ENCODE data around the gene PIP4K2A. TPM values are rescaled to one million over a fixed set of nuclear protein-coding genes. Genes with fewer than 3 reads are reported as not detected.
A peak's percentile ranks its signal among the peaks of the same experiment; 100 is the strongest.

The PIP4K2A gene
- total RNA-seq, 4 donors from 2014 or later, result 6.8 to 34.7 (median 15.4) TPM

- DNase-seq, result no peak
- no peak overlapping the region for H3K27ac ChIP-seq
- TF ChIP-seq, protein P1, sequence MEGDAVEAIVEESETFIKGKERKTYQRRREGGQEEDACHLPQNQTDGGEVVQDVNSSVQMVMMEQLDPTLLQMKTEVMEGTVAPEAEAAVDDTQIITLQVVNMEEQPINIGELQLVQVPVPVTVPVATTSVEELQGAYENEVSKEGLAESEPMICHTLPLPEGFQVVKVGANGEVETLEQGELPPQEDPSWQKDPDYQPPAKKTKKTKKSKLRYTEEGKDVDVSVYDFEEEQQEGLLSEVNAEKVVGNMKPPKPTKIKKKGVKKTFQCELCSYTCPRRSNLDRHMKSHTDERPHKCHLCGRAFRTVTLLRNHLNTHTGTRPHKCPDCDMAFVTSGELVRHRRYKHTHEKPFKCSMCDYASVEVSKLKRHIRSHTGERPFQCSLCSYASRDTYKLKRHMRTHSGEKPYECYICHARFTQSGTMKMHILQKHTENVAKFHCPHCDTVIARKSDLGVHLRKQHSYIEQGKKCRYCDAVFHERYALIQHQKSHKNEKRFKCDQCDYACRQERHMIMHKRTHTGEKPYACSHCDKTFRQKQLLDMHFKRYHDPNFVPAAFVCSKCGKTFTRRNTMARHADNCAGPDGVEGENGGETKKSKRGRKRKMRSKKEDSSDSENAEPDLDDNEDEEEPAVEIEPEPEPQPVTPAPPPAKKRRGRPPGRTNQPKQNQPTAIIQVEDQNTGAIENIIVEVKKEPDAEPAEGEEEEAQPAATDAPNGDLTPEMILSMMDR (IDR thresholded peaks at IDR 0.05), result no peak
- TF ChIP-seq POLR2A (IDR thresholded peaks at IDR 0.05), result no peak
- no peaks in the 10 kb centered on the region for H3K27me3 ChIP-seq
- H3K36me3 ChIP-seq, result no peaks in the 10 kb centered on the region
- no peak overlapping the region for H3K4me3 ChIP-seq
- H3K9me3 ChIP-seq, result no peaks in the 10 kb centered on the region
- peaks cover 0 to 14% (median 5%) of the 10 kb centered on the region in 4 donors for H3K4me1 ChIP-seq
Observed at GRCh38 chr10:22662733-22663330, 51.5 kb downstream of the PIP4K2A start.

DNA sequence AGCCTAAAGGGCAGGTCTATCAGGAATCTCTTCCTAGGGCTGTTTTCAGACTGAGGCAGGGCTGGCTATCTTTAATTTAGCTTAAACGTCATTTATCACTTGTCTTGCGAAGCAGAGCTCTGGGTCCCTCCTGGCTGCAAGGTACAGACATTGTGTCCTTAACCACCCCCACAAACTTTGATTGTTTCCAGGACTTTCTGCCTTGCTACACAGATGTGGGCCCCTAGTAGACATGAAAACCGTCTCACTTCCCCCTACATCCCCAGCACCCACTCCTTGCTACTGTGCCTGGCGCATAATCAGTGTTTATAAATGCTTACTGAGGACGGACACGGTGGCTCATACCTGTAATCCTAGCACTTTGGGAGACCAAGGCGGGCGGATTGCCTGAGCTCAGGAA, 54.5 kb downstream of the PIP4K2A start:
- H3K27ac ChIP-seq, result peak overlapping the region in 1 of 4 donors; percentile 56
- H3K27me3 ChIP-seq, result no peaks in the 10 kb centered on the region
- TF ChIP-seq, protein P1 (IDR thresholded peaks at IDR 0.05), result no peak
- no peak for TF ChIP-seq POLR2A (IDR thresholded peaks at IDR 0.05)

DNA sequence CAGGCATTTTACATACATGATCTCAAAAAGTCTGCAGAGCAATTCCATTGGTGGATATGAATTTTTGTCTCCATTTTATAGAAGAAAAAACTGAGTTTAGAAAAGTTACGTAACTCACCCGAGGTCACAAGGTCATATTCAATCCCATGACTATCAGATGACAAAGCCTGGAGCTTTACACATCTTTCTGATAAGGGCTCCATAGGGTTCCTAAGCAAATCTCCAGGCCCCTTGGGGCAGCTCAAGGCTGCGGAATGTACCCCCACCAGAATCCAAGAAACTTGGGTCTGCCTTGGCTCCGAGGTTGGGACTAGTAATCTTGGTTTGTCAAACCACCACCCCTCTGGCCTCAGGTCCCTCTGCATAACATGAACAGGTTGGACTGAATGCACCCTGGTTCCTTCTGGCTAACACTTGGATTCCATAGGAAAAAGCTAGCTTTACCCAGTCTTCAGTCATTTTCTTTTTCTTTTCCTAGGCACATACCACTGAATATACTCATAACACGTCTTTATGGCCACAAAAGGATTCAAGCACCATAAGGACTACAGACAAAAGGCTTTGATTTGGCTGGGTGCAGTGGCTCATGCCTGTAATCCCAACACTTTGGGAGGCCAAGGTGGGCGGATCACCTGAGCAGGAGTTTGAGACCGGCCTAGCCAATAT, 55.5 kb downstream of the PIP4K2A start:
- no peak for TF ChIP-seq POLR2A (IDR thresholded peaks at IDR 0.05)
- TF ChIP-seq, protein P1 (IDR thresholded peaks at IDR 0.05), result no peak
- peaks cover 0 to 15% (median 10%) of the 10 kb centered on the region in 4 donors for H3K4me1 ChIP-seq
- no peaks in the 10 kb centered on the region for H3K9me3 ChIP-seq
- no peaks in the 10 kb centered on the region for H3K36me3 ChIP-seq
- peak overlapping the region in 1 of 4 donors; percentile 15 for H3K27ac ChIP-seq
- no peak overlapping the region for H3K4me3 ChIP-seq
- no peaks in the 10 kb centered on the region for H3K27me3 ChIP-seq
- DNase-seq, result no peak

More for the DNA sequence above, 54.5 kb downstream of the PIP4K2A start:
- Histone ChIP-seq H3K4me3 (no peak overlapping the region), H3K36me3 (no peaks in the 10 kb centered on the region), H3K4me1 (peaks cover 0 to 10% (median 7%) of the 10 kb centered on the region in 4 donors), H3K9me3 (no peaks in the 10 kb centered on the region)
- DNase-seq, result no peak

- Histone ChIP-seq H3K27me3 (no peaks in the 10 kb centered on the region), H3K36me3 (no peaks in the 10 kb centered on the region), H3K9me3 (no peaks in the 10 kb centered on the region), H3K27ac (peak overlapping the region in 2 of 4 donors; percentile 27 to 72), H3K4me3 (no peak overlapping the region), H3K4me1 (peaks cover 0 to 24% (median 14%) of the 10 kb centered on the region in 4 donors)
- TF ChIP-seq, protein P1 (IDR thresholded peaks at IDR 0.05), result no peak
- no peak for TF ChIP-seq POLR2A (IDR thresholded peaks at IDR 0.05)
- no peak for DNase-seq
Observed at GRCh38 chr10:22657566-22658225, 56.7 kb downstream of the PIP4K2A start.

DNA sequence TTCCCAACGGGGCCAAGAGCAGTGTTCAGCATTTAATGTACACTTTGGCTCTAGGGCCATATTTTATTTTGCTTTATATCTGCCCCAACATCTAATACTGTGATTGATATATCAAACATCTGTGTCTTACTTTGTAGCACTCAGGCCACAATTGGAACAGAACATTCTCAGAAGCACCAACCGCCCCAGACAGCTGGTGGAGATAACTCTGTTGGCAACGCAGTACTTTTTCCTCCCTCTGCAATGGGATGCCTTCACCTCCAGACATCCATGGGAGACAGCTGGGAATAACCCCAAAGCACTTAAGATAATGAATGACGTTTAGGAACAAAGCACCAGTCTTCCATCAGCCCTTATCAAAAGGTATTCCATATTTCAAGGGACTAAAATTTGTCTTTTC, 57.4 kb downstream of the PIP4K2A start:
- H3K36me3 ChIP-seq, result no peaks in the 10 kb centered on the region
- no peaks in the 10 kb centered on the region for H3K9me3 ChIP-seq
- no peak overlapping the region for H3K4me3 ChIP-seq
- peaks cover 0 to 31% (median 16%) of the 10 kb centered on the region in 4 donors for H3K4me1 ChIP-seq
- no peak for DNase-seq
- H3K27me3 ChIP-seq, result no peaks in the 10 kb centered on the region
- TF ChIP-seq, protein P1 (IDR thresholded peaks at IDR 0.05), result no peak
- no peak for TF ChIP-seq POLR2A (IDR thresholded peaks at IDR 0.05)
- H3K27ac ChIP-seq, result peak overlapping the region in 2 of 4 donors; percentile 27 to 72
